Upper lobe of left lung (tissue), 4 donors: ENCODE measurements around the gene ACVRL1.

ENCODE experiments used
- CTCF ChIP-seq, 6 experiments: fragments of 450-650 bp in 4 of 6; fragments of 200-600 bp in 2 of 6; sonication (generic) in 2 of 6; IDR thresholded peaks; one replicate each; pipeline ENCODE4 v1.5.1; 2016 to 2019; ENCODE audit warnings: antibody characterized with exemption in 6 of 6
- POLR2A ChIP-seq, 4 donors: fragments of 450-650 bp; IDR thresholded peaks; one replicate each; pipeline ENCODE4 v1.5.1; 2016 to 2017; ENCODE audit warnings: antibody characterized with exemption in 4 of 4, mild to moderate bottlenecking in 2 of 4
- POLR2AphosphoS5 ChIP-seq, 2 donors: sonication (generic); formaldehyde crosslinking; IDR thresholded peaks; one replicate each; pipeline ENCODE4 v1.5.1; 2017; ENCODE audit warnings: antibody characterized with exemption in 2 of 2

- no peak for TF ChIP-seq POLR2A (IDR thresholded peaks at IDR 0.05)
- no peak for TF ChIP-seq CTCF (IDR thresholded peaks at IDR 0.05)
- TF ChIP-seq POLR2AphosphoS5 (IDR thresholded peaks at IDR 0.05), result no peak
Observed at GRCh38 chr12:51883295-51883694, 24.0 kb upstream of the ACVRL1 start.
